Anterior cingulate cortex (tissue), 58 donors: Measurements from ENCODE around the gene SF3A2.

Experiments
- DNase-seq, 58 donors: peaks; one replicate each; lab custom pipeline; 2025; lab: John Stamatoyannopoulos, UW

The SF3A2 gene

DNA sequence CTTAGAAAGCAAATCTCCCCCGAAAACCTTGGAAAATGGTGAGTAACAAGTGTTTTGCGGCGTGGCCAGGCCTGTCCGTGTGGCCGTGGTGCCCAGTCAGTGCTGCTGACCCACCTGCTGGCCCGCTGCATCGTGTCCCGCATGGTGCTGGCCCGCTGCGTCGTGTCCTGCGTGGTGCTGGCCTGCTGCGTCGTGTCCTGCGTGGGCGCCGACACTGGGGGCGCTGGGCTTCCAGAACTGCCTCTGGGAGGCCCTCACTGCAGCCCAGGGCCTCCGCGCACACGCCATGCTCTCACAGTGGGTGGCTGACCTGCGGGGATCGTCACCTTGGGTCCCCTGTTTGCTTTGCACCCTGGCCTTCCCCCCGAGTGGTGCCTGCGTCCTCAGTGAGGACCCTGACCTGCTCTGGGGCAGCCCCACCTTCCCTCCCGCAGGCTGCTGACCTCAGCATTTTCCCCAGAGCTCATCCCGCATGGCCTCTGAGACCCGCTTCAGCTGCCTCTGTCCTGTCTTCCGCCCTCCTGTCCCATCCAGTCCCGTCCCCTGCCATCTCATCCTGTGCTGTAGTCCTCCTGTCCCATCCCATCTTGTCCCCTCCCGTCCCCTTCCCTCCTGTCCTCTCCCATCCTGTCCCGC is 11.1 kb upstream of the SF3A2 start:
- no peak for DNase-seq

DNA sequence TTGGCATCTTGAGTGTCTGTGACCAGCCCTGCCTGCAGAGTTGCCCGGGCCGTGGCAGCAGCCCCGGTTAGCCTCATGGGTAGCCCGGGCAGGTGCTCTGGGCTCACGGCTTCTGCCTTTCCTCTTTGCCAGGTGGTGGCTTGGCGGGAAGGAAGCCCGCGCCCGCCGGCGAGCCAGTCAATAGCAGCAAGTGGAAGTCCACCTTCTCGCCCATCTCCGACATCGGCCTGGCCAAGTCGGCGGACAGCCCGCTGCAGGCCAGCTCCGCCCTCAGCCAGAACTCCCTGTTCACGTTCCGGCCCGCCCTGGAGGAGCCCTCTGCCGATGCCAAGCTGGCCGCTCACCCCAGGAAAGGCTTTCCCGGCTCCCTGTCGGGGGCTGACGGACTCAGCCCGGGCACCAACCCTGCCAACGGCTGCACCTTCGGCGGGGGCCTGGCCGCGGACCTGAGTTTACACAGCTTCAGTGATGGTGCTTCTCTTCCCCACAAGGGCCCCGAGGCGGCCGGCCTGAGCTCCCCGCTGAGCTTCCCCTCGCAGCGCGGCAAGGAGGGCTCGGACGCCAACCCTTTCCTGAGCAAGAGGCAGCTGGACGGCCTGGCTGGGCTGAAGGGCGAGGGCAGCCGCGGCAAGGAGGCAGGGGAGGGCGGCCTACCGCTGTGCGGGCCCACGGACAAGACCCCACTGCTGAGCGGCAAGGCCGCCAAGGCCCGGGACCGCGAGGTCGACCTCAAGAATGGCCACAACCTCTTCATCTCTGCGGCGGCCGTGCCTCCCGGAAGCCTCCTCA is 10.4 kb upstream of the SF3A2 start:
- no peak for DNase-seq

DNA sequence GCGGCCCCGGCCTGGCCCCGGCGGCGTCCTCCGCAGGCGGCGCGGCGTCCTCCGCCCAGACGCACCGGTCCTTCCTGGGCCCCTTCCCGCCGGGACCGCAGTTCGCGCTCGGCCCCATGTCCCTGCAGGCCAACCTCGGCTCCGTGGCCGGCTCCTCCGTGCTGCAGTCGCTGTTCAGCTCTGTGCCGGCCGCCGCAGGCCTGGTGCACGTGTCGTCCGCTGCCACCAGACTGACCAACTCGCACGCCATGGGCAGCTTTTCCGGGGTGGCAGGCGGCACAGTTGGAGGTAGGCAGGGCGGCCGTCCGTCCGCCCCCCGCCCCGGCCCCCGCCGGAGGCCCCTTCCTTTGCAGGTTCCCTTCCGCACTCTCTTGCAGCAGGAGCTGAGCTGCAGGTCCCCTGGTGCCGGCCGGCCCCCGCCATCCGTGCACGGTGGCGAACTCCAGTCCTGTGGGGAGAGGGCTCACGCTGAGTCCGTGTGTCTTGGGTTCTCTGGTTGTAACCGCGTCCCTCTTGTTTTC is 9.7 kb upstream of the SF3A2 start:
- DNase-seq, result no peak

DNA sequence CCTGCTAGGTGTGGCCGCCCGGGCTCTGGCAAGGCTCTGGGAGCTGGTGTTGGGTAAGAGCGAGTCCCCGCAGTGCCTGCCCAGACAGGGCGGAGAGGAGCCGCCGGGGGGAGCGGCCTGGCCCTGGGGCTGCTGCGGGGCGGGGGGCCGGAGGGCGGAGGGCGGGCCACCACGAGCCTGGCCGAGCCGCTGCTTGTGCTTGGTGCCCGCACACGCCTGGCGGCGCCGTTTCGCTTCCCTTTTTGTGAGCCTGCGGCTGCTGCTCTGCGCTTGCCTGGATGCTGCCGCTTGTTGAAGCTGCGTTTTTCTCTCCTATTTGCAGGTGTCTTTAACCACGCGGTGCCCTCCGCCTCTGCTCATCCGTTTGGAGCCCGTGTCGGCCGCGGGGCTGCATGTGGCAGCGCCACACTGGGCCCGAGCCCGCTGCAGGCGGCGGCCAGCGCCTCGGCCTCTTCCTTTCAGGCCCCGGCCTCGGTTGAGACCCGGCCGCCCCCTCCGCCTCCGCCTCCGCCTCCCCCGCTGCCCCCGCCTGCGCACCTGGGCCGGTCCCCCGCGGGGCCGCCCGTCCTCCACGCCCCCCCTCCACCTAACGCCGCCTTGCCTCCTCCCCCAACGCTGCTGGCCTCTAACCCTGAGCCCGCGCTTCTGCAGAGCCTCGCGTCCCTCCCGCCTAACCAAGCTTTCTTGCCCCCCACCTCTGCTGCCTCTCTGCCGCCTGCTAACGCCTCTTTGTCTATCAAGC is 9.0 kb upstream of the SF3A2 start:
- DNase-seq, result peak in 5 of 58 donors; percentile 8 to 26 (median 12)

GRCh38 chr19:2228157-2229030 is 8.2 kb upstream of the SF3A2 start:
- DNase-seq, result no peak

DNA sequence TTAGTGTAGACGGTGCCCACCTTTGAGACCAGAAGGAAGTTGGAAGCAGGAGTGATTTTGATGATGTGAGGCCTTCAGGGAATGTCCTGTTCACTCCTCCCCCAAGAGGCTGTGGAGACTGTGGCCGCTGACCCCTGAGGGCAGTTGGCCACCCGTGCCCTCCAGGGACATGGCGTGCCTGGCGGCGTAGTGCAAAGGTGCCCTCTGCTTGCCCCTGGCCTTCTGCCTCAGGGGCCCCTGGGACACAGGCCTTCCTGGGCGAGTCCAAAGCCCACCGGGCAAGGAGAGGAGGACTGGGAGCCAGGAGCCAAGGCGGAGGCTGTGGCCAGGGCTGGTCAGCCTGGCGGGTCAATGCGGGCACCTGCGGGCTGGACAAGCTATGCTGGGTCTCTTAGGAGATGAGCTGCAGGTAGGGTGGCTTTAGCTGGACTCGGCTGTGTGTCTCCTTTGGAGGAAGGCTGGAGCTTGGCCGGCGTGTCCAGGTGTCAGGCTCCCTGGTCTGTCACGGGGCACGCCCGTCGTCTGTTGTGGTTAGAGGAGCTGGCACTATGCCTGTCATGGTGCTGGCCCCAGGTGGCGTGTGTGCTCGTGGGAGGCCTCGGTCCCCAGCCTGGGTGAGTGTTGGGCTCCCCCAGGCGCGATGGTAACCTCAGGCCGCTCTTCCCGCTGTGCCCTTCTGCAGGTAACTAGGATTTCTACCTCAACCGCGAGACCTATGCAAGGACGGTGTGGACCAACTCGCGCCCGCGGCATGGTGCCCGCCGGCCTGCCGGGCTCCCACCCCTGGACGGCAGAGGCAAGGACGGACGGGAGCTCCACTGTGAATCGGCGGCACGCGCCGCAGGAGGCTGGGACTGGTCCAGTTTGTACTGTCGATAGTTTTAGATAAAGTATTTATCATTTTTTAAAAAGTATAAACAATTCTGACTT is 7.3 kb upstream of the SF3A2 start:
- DNase-seq, result no peak

GRCh38 chr19:2230033-2230531 is 6.5 kb upstream of the SF3A2 start:
- DNase-seq, result no peak

DNA sequence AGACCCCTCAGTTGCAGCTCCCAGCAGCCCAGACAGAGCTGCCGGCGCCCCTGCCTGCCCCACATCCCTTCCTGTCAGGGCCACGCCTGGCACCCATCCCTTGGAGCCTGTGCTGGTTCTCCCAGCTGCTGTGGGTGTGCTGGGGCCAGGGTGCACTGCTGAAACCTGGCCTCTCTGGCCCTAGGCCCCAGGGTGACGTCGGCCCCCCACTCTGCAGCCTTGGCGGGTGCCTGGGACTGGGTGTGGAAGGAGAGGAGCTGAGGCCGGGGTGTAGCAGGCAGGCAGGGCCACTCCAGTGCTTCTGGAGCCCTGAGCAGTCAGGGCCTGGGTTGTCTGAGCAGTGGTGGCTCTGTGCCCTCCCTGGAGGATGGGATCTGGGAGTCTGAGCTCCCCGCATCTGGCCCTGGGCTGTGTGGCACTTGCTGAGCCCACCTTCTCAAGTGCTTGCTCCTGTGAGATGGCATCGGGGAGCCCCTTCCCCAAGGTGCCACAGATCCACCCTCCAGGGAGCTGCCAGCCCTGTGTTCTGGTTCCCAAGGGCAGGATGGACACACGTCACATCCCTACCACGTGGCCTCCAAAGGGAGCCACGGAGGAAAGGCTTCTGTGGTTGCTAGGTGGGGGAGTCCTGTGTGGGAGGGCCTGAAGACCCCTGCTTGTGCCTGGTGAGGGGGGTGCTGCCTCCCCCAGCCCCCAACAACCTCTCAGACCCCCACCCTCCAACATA is 5.7 kb upstream of the SF3A2 start:
- DNase-seq, result no peak

- DNase-seq, result peak in 13 of 58 donors; percentile 3 to 40 (median 25)
Observed at GRCh38 chr19:2231621-2232221, 4.9 kb upstream of the SF3A2 start.

DNA sequence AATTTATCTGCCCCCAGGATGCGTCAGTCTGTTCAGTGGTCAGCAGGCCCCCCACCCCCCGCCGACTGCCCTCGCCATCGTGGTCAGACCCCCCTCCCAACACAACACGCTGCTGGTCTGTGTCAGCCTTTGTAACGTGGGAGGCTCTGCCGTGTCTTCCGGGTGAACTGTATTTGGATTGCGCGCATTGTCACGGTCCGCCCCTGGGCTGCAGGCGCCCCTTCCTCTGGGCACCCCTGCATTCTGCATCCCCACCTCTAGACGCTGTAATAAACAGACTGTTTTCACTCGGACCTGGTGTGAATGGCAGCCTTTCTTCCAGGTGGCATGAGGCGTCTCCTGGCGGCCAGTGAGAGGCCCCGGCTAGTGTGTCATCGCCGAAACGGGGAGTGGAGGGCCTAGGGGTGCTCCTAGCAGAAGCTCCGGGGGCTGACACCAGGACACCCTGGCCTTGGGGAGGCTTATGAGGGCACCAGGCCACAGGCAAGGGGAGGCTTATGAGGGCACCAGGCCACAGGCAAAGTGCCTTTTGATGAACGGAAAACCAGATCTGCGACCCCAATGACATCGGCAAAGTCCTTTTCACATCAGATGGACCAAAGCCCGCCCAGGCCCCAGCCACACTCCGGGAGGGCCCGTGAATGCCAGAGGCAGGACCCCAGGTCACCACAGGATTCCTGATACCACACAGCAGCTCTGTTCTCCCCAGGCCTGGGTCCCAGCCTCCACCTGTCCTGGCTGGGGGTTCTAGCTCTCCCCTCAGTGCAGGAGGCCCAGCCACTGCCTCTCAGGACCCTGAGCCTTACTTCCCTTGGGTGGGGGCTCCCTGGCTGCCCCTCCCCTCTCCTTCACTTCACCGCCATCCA is 4.1 kb upstream of the SF3A2 start:
- DNase-seq, result no peak

GRCh38 chr19:2233601-2234280 is 2.9 kb upstream of the SF3A2 start:
- no peak for DNase-seq

- no peak for DNase-seq
Observed at GRCh38 chr19:2234996-2235380, 1.6 kb upstream of the SF3A2 start.

- DNase-seq, result peak in 2 of 58 donors; percentile 9 to 48
Observed at GRCh38 chr19:2235381-2236063, 1.1 kb upstream of the SF3A2 start.

DNA sequence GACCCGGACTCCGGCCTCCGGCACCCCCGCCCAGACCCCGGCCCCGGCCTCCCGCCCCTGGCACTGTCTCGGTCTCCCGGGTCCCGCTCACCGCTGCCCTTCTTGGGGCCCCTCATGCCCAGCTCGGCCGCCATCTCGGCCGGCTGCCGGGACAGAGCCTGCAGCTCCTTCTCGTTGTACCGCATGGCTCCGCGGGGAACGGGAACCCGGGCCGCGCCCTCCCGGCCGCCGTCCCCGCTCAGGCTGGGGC is 635 bp upstream of the SF3A2 start:
- DNase-seq, result no peak

DNA sequence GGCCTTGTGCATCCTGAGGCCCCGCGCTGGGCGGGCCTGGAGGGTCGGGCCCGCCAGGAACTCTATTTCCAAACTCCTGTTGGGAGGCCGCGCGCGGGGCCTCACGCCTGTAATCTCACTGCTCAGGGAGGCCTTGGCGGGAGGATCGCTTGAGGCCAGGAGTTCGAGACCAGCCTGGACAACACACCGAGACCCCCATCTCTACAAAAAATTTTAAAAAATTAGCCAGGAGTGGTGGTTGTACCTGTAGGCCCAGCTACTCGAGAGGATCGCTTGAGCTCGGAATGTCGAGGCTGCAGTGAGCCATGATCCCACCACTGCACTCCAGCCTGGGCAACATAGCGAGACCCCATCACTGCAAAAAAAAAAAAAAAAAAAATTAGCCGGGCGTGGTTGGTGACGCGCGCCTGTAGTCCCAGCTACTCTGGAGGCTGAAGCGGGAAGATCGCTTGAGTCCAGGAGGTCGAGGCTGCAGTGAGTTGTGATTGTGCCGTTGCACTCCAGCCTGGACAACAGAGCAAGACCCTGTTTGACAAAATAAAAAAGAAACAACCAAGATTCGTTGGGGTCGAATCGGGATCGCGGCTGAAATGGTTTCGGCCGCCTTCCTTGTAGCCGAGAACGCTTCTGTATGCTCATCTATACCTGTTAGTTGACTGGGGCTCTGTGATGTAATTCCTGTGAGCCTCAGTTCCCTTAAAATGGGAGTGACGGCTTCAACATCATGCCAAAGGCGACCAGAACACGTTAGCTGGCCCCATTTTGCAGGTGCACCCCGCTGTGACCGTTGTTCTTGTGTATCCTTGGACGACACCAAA is 636 bp downstream of the SF3A2 start:
- no peak for DNase-seq
